HFF-Myc (cell line): ENCODE data around the gene PDE4D.

Experiments
- DNase-seq: peaks from one replicate; pipeline ENCODE4 v3.0.0-alpha.2; 2011; ENCODE audit warnings: low read depth; ENCODE audit errors: extremely low read depth
- H3K4me3 ChIP-seq: replicated peaks from 2 replicates; pipeline ENCODE4 v1.5.1; 2011; ENCODE audit warnings: low read depth, mild to moderate bottlenecking, control low read depth, low read length
- CTCF ChIP-seq: IDR thresholded peaks from 2 replicates; pipeline ENCODE4 v1.5.1; 2012; ENCODE audit warnings: mild to moderate bottlenecking, low read depth, low read length, control low read depth; ENCODE audit errors: missing control alignments

Gene PDE4D

DNA sequence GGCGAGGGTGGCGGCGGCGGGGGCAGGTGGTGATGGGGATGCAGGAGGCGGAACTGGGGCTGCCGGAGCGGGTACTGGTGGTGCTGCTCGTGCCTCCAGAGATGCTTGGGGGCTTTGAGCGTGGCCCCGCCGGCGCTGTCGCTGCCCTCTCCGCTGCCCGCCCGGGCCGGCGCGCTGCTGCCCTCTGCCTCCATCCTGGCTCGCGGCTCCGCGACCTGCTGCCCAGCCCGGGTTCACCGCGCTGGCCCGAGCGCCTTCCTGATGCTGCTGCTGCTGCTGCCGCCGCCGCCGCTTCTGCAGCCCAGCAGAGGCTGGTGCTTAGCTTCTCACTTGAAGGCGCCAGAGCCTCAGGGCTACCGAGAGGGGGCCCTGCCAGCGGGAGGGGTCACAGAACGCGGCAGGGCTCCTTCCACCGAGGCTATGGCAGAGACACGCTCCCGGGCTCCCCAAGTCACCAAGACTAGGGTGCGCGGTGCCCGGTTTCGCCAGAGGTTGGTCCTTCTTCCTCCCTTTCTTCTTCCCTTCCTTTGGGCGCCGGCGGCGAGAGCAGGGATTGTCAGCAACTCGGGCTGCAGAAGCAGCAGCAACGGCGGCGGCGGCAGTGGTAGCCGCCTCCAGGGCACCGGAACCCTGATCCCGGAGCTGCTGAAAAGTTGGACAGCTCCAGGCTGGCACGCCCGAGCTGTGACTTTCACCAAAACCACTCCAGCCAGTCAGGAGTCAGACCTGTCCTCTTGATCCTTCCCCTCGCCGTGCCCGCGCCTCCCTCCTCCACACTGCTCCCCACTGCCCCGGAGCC lies at the start of gene PDE4D:
Gene PDE4D, minus strand, starts transcription at position 298 of the 799 bp plus-strand sequence.
- peak within 1 kb of the TSS; percentile 54 for H3K4me3 ChIP-seq
- TF ChIP-seq CTCF = no peak
- peak; percentile 15 for DNase-seq

DNA sequence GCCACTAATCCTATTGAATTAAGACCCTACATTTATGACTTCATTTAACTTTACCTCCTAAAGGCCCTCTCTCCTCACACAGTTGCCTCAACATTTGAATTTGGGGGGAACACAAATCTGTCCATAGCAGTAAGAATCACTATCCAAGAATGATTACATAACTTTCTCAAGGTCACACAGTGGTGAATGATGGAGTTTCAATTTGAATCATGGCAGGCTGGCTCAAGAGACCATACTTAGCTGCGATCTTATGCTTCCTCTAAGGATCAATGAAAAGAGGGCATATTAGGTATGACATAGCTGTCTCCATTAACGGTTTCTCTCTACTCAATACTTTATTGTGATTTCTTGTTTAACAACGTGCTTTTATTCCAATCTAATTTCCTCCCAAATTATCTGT lies 44.1 kb upstream of the PDE4D start:
- no peak for TF ChIP-seq CTCF
- no peak overlapping the region for H3K4me3 ChIP-seq
- DNase-seq = no peak

DNA sequence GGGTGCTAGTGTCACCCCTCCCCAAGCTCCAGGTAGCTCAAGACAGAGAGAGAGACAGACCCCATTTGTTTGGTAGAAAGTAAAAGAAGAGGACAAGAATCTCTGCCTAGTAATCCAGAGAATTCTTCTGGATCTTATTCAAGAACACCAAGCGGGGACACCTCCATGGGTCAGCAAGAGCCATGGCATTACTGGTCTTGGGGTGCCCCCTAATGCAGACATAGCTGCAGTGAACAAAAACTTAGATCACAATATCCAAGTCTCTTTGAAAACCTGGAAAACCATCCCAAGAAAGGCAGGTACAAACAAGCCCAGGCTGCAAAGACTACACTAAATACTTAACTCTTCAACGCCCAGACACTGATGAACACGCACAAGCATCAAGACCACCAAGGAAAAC lies 29.9 kb upstream of the PDE4D start:
- peak; percentile 10 for DNase-seq
- H3K4me3 ChIP-seq = no peak overlapping the region
- peak; percentile 40 for TF ChIP-seq CTCF

- no peak for TF ChIP-seq CTCF
- no peak for DNase-seq
Observed at GRCh38 chr5:59922220-59922619, 28.7 kb upstream of the PDE4D start.

GRCh38 chr5:59921816-59922215 lies 28.3 kb upstream of the PDE4D start:
- DNase-seq = no peak
- no peak for TF ChIP-seq CTCF
- no peak overlapping the region for H3K4me3 ChIP-seq

More at GRCh38 chr5:59922220-59922619, 28.7 kb upstream of the PDE4D start:
- H3K4me3 ChIP-seq = no peak overlapping the region

DNA sequence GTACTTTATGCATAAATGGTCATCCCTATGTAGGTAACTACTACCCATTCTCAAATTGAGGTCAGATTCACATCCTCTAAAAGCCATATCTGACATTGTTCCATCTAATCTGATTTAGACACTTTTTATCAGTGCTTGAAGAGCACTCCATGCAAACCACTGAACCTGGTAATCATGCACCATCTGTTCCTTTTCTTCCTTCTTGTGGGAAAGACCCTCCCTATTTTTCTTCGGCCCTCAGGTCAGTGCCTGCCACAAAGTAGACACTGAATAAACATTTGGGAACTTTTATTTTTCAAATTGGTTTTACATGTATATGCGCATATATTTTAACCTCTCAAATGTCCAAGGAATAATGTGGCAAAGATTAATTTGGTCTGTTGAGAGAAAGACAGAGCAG lies 26.0 kb upstream of the PDE4D start:
- DNase-seq = no peak

More for the DNA sequence above, 26.0 kb upstream of the PDE4D start:
- no peak overlapping the region for H3K4me3 ChIP-seq
- no peak for TF ChIP-seq CTCF
